22Rv1 (cell line): ENCODE measurements around the gene KREMEN1.

Source experiments
- H3K27ac ChIP-seq: fragments of 450-650 bp; 2 replicates; pipeline ENCODE4 v1.5.1; 2017
- CTCF ChIP-seq: fragments of 450-650 bp; IDR thresholded peaks from 2 replicates; pipeline ENCODE4 v1.5.1; 2017; ENCODE audit warnings: mild to moderate bottlenecking
- ZFX ChIP-seq: fragments of 450-650 bp; IDR thresholded peaks from 2 replicates; pipeline ENCODE4 v1.6.1; 2017; ENCODE audit warnings: antibody characterized with exemption, borderline replicate concordance

The KREMEN1 gene

GRCh38 chr22:29126670-29127395, 54.0 kb downstream of the KREMEN1 start:
- TF ChIP-seq CTCF (no peak), ZFX (no peak)
- H3K27ac ChIP-seq, result peak overlapping the region; percentile 76

- TF ChIP-seq CTCF (no peak), ZFX (no peak)
- no peak overlapping the region for H3K27ac ChIP-seq
These were observed 56.3 kb downstream of the KREMEN1 start for GRCh38 chr22:29128891-29129807.

GRCh38 chr22:29129808-29130140, 56.9 kb downstream of the KREMEN1 start:
- TF ChIP-seq ZFX, result no peak
- no peak for TF ChIP-seq CTCF
- no peak overlapping the region for H3K27ac ChIP-seq

- TF ChIP-seq CTCF, result no peak
- TF ChIP-seq ZFX, result no peak
These were observed 57.6 kb downstream of the KREMEN1 start for GRCh38 chr22:29130476-29130875.

GRCh38 chr22:29133603-29134133, 60.8 kb downstream of the KREMEN1 start:
- no peak for TF ChIP-seq ZFX
- no peak for TF ChIP-seq CTCF
- H3K27ac ChIP-seq, result no peak overlapping the region

More at GRCh38 chr22:29130476-29130875, 57.6 kb downstream of the KREMEN1 start:
- no peak overlapping the region for H3K27ac ChIP-seq

- no peak for TF ChIP-seq ZFX
- TF ChIP-seq CTCF, result no peak
- no peak overlapping the region for H3K27ac ChIP-seq
These were observed 61.6 kb downstream of the KREMEN1 start for GRCh38 chr22:29134448-29134847.
